Stimulated activated CD8-positive, alpha-beta memory T cell treated with anti-CD3 and anti-CD28 coated beads, Interleukin-4, amount 100 ng/mL, for 48 hours (primary cell): ENCODE measurements around the gene KCTD2.
"Not testable (repeated sequence)": the region's sequence is repeated elsewhere in the genome, so short reads cannot be mapped to it uniquely, and the experiment has no call there.

ENCODE experiments used
- DNase-seq: peaks from one replicate; pipeline ENCODE4 v3.0.0-alpha.2; 2020

Gene KCTD2

GRCh38 chr17:75020331-75021110, 26.5 kb upstream of the KCTD2 start:
- DNase-seq, result no peak

- DNase-seq, result peak; percentile 60
These were observed 22.2 kb upstream of the KCTD2 start for GRCh38 chr17:75024686-75025397.

DNA sequence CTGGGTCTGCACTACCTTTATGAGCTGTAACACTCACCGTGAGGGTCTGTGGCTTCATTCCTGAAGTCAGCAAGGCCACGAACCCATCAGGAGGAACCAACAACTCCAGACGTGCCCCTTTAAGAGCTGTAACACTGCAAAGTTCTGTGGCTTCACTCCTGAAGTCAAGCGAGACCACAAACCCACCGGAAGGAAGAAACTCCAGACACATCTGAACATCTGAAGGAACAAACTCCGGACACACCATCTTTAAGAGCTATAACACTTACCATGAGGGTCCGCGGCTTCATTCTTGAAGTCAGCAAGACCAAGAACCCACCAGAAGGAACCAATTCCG, 21.7 kb upstream of the KCTD2 start:
- DNase-seq, result not testable (repeated sequence)

DNA sequence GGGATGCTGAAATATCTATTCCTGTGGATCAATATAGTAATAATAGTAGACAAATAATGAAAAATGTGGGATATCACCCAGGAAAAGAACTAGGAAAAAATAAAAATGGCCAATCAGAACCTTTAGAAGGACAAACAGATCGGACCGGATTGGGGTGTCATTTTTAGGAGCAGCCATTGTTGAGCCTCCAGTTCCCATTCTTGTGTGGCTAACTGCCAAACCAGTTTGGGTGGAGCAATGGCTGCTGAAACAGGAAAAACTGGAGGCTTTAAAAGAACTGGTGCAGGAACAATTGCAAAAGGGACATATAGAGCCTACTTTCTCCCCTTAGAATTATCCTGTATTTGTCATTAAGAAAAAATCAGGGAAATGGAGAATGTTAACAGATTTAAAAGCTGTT, 20.4 kb upstream of the KCTD2 start:
- not testable (repeated sequence) for DNase-seq

- no peak for DNase-seq
These were observed 16.9 kb upstream of the KCTD2 start for GRCh38 chr17:75030161-75030560.

- DNase-seq, result peak; percentile 78
These were observed 14.9 kb upstream of the KCTD2 start for GRCh38 chr17:75031972-75032719.

- DNase-seq, result no peak
These were observed 14.2 kb upstream of the KCTD2 start for GRCh38 chr17:75032720-75033280.

DNA sequence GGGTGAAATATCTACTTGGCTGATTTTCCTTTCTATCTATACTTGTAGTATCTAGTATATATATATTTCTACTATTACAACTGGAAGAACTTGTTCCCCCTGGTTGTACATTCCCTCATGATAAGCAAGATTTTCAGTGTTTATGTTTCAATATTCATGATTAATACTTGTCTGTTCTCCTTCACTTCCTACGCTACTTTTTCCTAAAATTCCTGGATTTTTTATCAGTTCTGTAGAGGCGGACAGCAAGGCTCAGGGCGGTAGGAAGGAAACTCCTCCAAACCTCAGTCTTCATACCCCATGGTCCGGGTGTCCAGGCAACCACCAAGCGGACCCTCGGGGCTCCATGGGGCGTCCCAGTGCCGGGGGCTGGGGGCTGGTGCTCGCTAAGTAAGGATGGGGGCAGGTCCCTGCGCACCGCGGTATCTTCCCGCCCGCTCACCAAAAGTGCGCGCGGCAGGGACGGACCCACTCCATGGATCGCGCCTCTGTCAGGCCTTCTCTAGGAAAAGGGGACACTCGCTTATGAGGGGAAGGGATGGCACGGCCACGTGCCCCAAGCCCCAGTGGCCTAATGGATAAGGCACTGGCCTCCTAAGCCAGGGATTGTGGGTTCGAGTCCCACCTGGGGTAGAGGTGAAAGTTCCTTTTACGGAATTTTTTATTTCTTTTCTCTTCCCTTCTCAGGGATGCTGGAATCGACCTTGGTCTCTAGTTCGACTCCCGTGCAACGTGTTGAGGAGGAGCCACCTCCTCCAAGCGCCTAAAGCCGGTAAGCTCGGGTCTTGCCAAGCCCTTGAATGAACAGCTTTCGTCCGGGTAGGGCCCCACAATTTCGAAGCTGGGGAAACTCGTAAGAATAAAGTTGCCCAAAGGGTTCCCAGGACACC, 13.4 kb upstream of the KCTD2 start:
- DNase-seq, result peak; percentile 100

DNA sequence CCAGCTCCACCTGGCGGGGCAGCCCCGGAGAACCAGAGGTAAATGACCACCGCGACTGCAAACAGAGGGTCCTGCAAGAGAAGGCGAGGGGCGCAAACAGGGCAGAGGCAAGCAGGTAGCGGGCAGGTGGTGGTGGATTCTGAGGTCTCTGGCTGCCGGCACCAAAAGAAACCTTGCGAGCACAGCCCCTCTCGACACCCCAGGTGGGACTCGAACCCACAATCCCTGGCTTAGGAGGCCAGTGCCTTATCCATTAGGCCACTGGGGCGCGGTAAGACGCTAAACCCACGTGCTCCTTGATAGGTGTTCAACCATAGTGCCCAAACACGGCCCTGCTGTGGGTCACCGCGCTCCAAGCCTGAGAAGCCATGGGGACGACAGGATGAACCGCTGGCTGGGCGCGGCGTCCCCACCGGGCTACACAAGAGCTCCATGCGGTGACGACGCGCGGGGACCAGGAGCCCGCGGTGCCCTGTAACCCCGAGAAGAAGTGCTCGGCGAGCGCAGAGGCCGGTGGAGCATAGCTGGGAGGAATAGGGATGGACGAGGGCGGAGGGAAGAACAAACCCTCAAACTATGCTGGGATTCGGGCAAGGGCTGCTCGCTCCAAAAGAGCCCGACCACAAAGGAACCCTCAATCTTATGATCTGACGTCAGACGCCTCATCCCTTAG, 12.7 kb upstream of the KCTD2 start:
- peak; percentile 99 for DNase-seq

DNA sequence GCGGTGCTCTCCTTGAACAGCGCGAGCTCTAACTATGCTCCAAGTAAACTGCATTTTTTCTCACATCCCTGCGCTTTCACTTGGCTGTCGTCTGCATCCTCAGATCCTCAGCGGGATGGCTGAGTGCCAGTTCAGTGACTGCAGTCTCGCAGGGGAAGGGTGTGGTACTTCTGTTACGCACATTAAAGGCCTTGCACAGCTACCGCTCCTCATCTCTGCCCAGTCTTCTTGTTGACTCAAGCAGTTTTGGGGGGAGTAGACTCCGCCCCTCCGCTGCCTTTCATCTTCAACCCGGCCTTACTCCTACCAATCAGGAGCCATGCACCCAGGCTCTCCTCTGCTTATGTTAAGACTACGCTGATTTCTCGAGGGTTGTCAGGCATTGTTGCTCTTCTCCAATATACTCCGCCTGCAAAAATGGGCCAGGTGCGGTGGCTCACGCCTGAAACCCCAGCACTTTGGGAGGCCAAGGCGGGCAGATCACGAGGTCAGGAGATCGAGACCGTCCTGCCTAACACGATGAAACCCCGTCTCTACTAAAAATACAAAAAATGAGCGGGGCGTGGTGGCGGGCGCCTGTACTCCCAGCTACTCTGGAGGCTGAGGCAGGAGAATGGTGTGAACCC, 10.3 kb upstream of the KCTD2 start:
- peak; percentile 81 for DNase-seq

GRCh38 chr17:75039238-75039637, 7.8 kb upstream of the KCTD2 start:
- no peak for DNase-seq

DNA sequence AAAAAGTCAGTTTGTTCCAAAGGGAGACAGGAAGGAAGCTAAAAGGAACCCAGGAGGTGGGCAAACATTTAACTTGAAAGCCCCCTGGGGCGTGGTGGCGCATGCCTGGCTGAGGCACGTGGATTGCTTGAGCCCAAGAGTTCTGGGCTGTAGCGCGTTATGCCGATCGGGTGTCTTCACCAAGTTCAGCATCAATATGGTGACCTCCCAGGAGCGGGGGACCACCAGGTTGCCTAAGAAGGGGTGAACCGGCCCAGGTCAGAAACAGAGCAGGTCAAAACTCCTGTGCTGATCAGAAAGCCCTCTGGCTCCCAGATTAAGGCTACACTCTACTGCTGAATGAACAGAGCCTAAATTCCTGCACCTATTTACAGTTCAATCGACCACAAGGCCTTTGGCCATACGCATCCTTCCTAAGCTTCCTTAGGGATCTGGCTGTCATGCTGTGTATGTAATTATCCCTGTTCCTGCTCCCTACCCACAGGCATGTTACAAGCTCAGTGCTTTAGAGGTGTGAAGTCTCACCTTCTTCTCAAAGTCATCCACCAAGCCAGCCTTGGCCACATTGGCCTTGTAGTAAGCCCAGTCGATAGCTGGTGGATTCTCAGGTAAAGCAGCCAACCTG, 5.3 kb upstream of the KCTD2 start:
- no peak for DNase-seq

DNA sequence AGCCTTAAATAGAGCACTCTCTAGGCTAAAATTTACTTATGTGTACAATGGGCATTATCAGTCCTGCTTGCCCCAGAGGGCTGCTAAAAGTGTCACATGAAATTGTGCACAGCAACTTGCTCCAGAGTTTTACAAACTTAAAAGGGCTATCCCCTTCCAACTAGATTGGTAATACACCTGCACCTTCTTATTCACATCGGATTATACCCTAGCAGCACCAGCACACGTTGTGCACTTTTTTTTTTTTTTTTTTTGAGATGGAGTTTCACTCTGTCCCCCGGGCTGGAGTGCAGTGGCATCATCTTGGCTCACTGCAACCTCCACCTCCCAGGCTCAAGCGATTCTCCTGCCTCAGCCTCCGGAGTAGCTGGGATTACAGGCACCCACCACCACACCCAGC, 3.2 kb upstream of the KCTD2 start:
- not testable (repeated sequence) for DNase-seq

DNA sequence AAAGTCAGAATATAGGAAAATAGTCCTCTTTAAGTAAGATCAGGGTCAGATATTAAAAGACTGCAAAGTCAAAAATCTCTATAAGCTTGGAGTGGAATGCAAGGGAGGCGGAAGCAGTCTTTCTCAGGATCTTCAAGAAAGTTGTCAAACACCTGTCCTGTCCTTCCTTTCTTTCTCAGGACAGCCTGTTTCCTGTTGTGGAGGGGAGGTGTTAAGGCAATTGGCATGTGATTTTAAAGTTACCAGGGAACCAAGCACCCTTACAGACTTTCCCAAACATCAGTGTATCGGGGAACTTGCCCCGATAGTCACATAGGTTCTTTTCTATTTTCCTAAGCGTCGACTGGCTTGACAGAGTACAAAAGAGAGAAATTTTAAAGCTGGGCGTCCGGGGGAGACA, 2.3 kb upstream of the KCTD2 start:
- DNase-seq, result no peak

GRCh38 chr17:75045946-75046406, 1.0 kb upstream of the KCTD2 start:
- DNase-seq, result peak; percentile 62

DNA sequence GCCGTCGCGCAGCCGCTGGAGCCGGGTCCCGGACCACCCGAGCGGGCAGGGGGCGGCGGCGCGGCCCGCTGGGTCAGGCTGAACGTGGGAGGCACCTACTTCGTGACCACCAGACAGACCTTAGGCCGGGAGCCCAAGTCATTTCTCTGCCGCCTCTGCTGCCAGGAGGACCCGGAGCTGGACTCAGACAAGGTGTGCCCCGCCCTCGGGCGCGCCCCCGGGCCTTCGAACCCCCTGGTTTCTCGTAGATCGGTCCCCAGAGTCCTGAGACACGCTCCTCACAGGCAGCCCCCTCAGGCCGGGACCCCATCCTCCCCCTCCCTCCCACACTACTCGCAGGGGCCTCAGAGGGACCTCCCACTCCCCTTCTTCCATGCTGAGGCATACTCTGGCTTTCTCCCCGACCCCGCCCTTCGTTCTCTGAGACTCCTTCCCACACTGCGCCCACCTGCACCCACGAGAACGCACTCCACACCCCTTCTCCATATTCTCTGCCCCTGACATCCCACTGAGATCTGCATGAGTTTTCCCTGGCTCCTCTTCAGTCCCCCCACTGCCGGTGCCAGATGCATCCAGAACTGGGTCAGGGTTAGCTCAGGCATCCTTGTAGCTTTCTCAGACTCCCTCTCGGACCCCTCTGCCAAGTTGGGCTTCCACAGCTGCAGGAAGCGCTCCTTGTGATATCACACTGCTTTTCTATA, 523 bp downstream of the KCTD2 start:
- peak; percentile 47 for DNase-seq

DNA sequence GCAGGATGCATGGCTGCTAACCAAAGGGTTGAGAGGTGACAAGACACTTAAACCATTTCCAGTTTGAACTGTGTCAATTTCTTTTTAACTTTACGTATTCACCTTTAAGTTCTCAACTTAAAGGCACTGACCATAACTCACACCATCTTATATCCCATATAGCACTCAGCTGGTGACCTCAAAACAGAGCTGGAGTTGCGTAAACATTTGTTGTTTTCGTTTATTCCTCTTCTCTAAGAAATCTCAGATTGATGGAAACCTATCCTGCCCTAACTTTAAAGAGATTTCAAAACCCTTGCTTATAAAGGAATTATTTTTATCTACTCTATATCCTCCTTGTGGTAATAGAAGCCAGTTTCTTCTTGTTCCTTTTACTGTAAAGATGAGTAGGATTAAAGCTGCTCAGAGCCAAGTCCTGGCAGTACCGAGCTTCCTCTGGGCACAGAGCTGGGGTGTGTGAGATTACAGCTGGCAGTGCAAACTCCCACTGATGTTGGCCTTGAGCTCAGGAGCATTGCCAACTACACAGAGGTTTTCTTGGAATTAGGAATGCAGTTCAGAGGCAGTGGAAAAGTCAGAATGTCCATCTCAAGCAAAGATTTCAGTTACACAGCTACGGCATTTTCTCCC, 1.3 kb downstream of the KCTD2 start:
- DNase-seq, result no peak

DNA sequence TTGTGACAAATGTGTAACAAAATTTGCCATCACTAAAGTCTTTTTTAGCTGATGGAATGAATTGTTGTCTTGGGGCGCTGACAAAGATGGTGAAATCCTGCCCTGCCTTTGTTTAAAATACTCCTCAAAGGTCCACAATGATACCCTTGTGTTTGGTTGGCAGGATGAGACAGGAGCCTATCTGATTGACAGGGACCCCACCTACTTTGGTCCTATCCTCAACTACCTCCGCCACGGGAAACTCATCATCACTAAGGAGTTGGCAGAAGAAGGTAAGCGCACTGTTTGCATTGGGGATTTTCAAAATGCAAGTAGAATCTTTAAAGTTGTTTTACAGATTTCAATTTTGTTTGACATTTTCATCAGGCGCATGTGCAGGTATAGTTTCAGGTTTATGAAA, 2.0 kb downstream of the KCTD2 start:
- DNase-seq, result no peak

- DNase-seq, result no peak
These were observed 2.7 kb downstream of the KCTD2 start for GRCh38 chr17:75049706-75050105.

DNA sequence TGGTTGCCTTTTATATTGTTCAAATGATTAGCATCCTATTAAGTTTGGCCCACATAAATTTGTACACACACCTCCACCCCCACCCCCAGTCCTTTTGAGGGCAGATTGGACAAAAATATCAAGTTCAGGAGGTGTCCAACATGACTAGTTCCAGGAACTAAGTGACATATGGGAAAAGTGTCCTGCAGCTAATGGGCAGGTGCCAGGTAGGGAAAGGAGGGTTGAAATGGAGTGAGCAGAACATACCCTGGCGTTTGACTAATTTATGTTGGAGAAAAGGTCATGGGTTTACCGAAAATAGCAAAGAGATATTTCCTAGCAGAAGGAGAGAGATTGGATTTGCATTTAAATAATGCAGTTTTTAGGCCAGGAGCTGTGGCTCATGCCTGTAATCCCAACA, 4.9 kb downstream of the KCTD2 start:
- no peak for DNase-seq
